HCT116 (cell line): Measurements from ENCODE around the gene CAMK2G.

ENCODE experiments used
- CEBPB ChIP-seq: IDR thresholded peaks from 2 replicates; pipeline ENCODE4 v1.6.1; 2012; ENCODE audit warnings: low read depth
- CTCF ChIP-seq, 3 experiments: fragments of 200-600 bp in 1 of 3; sonication (generic) in 1 of 3; IDR thresholded peaks in 2 of 3; conservative IDR thresholded peaks in 1 of 3; 2 replicates each; pipeline ENCODE4 v1.5.1; 2012 to 2017; ENCODE audit warnings: low read depth in 2 of 3, low read length in 2 of 3, antibody characterized with exemption in 1 of 3, borderline replicate concordance in 1 of 3, control low read depth in 1 of 3, mild to moderate bottlenecking in 1 of 3, mixed read lengths in 1 of 3, mixed run types in 1 of 3, moderate library complexity in 1 of 3; ENCODE audit not compliant: insufficient read depth in 1 of 3
- EZH2 ChIP-seq: fragments of 200-600 bp; sonication (generic); IDR thresholded peaks from 2 replicates; pipeline ENCODE4 v1.6.1; 2017; ENCODE audit warnings: antibody characterized with exemption, mixed run types
- EZH2phosphoT487 ChIP-seq: fragments of 200-600 bp; IDR thresholded peaks from 2 replicates; pipeline ENCODE4 v1.6.1; 2018; ENCODE audit warnings: antibody characterized with exemption, borderline replicate concordance
- JUND ChIP-seq: IDR thresholded peaks from 2 replicates; pipeline ENCODE4 v1.6.1; 2012
- MAX ChIP-seq: IDR thresholded peaks from 2 replicates; pipeline ENCODE4 v1.6.1; 2012
- POLR2A ChIP-seq: IDR thresholded peaks from 2 replicates; pipeline ENCODE4 v1.7.0; 2011; ENCODE audit warnings: borderline replicate concordance; ENCODE audit not compliant: insufficient read depth, insufficient read length; ENCODE audit errors: extremely low read depth
- POLR2AphosphoS5 ChIP-seq: IDR thresholded peaks from 2 replicates; pipeline ENCODE4 v1.6.1; 2011; ENCODE audit warnings: mild to moderate bottlenecking, low read depth, low read length, moderate library complexity
- RAD21 ChIP-seq: IDR thresholded peaks from 2 replicates; pipeline ENCODE4 v1.6.1; 2012; ENCODE audit warnings: low read depth, mild to moderate bottlenecking
- REST ChIP-seq: IDR thresholded peaks from 2 replicates; pipeline ENCODE4 v1.6.1; 2012; ENCODE audit warnings: low read depth
- SIN3A ChIP-seq: IDR thresholded peaks from 2 replicates; pipeline ENCODE4 v1.6.1; 2012; ENCODE audit warnings: low read depth
- SRF ChIP-seq: IDR thresholded peaks from 2 replicates; pipeline ENCODE4 v1.6.1; 2012; ENCODE audit warnings: low read depth
- YY1 ChIP-seq: IDR thresholded peaks from 2 replicates; pipeline ENCODE4 v1.6.1; 2011; ENCODE audit warnings: low read length, low read depth, moderate library complexity, mild to moderate bottlenecking; ENCODE audit not compliant: insufficient replicate concordance; ENCODE audit errors: extremely low read depth
- ZNF274 ChIP-seq: fragments of 200-500 bp; sonication (Bioruptor generic); IDR thresholded peaks from 2 replicates; pipeline ENCODE4 v1.6.1; 2014; ENCODE audit warnings: mild to moderate bottlenecking, low read depth, low read length, inconsistent platforms

GRCh38 chr10:73801253-73801590, 73.1 kb downstream of the CAMK2G start:
- TF ChIP-seq CTCF (IDR thresholded peaks at IDR 0.05 in 2 of 3, conservative IDR thresholded peaks at IDR 0.05 in 1 of 3; ENCODE audit: borderline replicate concordance in 1 of 3, insufficient read depth in 1 of 3, low read depth in 2 of 3, low read length in 2 of 3) (no peak), EZH2 (no peak), POLR2AphosphoS5 (no peak), EZH2phosphoT487 (no peak), POLR2A (no peak), SRF (no peak), ZNF274 (no peak), REST (no peak), YY1 (no peak), MAX (no peak), SIN3A (no peak), JUND (no peak), RAD21 (no peak), CEBPB (no peak)
